GM23338 (cell line): ENCODE measurements around the gene IMP3.

Source experiments
- CREB1 ChIP-seq: fragments of 250-450 bp; sonication (Bioruptor Pico); IDR thresholded peaks from 2 replicates; pipeline ENCODE4 v1.5.0; 2020; ENCODE audit warnings: low read depth, mild to moderate bottlenecking, moderate library complexity
- CTCF ChIP-seq, 2 experiments: fragments of 200-600 bp in 1 of 2; sonication (generic) in 1 of 2; conservative IDR thresholded peaks; 2 replicates each; pipeline versions ENCODE4 v1.5.1 to v1.6.1; 2016 to 2017; ENCODE audit warnings: antibody characterized with exemption in 2 of 2, low read depth in 2 of 2, mild to moderate bottlenecking in 2 of 2, moderate library complexity in 1 of 2
- ETS1 ChIP-seq: IDR thresholded peaks from 2 replicates; pipeline ENCODE4 v1.6.1; 2016; ENCODE audit warnings: antibody characterized with exemption
- EZH2 ChIP-seq: fragments of 200-600 bp; sonication (generic); IDR thresholded peaks from one replicate; pipeline ENCODE4 v1.8.0; 2017; ENCODE audit warnings: antibody characterized with exemption, mild to moderate bottlenecking, low read depth; ENCODE audit not compliant: unreplicated experiment
- EZH2phosphoT487 ChIP-seq: fragments of 200-600 bp; sonication (generic); IDR thresholded peaks from one replicate; pipeline ENCODE4 v1.8.1; 2018; ENCODE audit warnings: antibody characterized with exemption; ENCODE audit not compliant: unreplicated experiment
- JUNB ChIP-seq: IDR thresholded peaks from one replicate; pipeline ENCODE4 v1.6.1; 2016; ENCODE audit warnings: antibody characterized with exemption; ENCODE audit not compliant: unreplicated experiment
- POLR2AphosphoS5 ChIP-seq: IDR thresholded peaks from 2 replicates; pipeline ENCODE4 v1.6.1; 2016; ENCODE audit warnings: antibody characterized with exemption, low read depth
- REST ChIP-seq: IDR thresholded peaks from one replicate; pipeline ENCODE4 v1.6.1; 2018; ENCODE audit warnings: antibody characterized with exemption; ENCODE audit not compliant: unreplicated experiment
- STAT1 ChIP-seq: IDR thresholded peaks from one replicate; pipeline ENCODE4 v1.6.1; 2016; ENCODE audit warnings: antibody characterized with exemption; ENCODE audit not compliant: unreplicated experiment
- ZNF114 ChIP-seq: fragments of 250-450 bp; sonication (Bioruptor Pico); IDR thresholded peaks from 2 replicates; pipeline ENCODE4 v1.5.0; 2020; ENCODE audit warnings: mild to moderate bottlenecking, moderate library complexity
- ZNF331 ChIP-seq: fragments of 250-450 bp; sonication (Bioruptor Pico); IDR thresholded peaks from 2 replicates; pipeline ENCODE4 v1.5.0; 2020; ENCODE audit warnings: low read depth, mild to moderate bottlenecking, moderate library complexity
- ZNF462 ChIP-seq: fragments of 250-450 bp; sonication (Bioruptor Pico); IDR thresholded peaks from 2 replicates; pipeline ENCODE4 v1.5.0; 2020; ENCODE audit warnings: mild to moderate bottlenecking, moderate library complexity

- TF ChIP-seq CTCF (conservative IDR thresholded peaks at IDR 0.05; ENCODE audit: low read depth in 2 of 2) (no peak), EZH2 (no peak), POLR2AphosphoS5 (no peak), CREB1 (no peak), ZNF462 (CRISPR knock-in tag) (no peak), ETS1 (no peak), REST (no peak), JUNB (no peak), EZH2phosphoT487 (no peak), STAT1 (no peak), ZNF331 (CRISPR knock-in tag) (no peak), ZNF114 (no peak)
Observed at GRCh38 chr15:75650908-75651809, 11.1 kb upstream of the IMP3 start.
